ENCODE results near the gene MCM3AP. TPM values are rescaled to one million over a fixed set of nuclear protein-coding genes. Genes with fewer than 3 reads are reported as not detected.

The MCM3AP gene
- total and polyA plus RNA-seq, 9 of the 15 experiments (the other 6 are each of a cell fraction or from before 2014, with no cell fraction given), result 6.5 to 179 (median 69.6) TPM

- TF ChIP-seq AFF4 (CRISPR knock-in tag; IDR thresholded peaks at IDR 0.05) (no peak), MTA1 (IDR thresholded peaks at IDR 0.05; ENCODE audit: borderline replicate concordance) (no peak), ZNF740 (CRISPR knock-in tag; IDR thresholded peaks at IDR 0.05) (no peak), ZNF740 (tag; IDR thresholded peaks at IDR 0.05) (no peak), ZBTB34 (CRISPR knock-in tag; IDR thresholded peaks at IDR 0.05) (no peak), NBN (IDR thresholded peaks at IDR 0.05; ENCODE audit: low read depth) (0 out of 2 replicates have a peak, but pooled peaks have one; percentile 7), ILK (tag; IDR thresholded peaks at IDR 0.05; ENCODE audit: borderline replicate concordance, low read depth) (no peak), ZHX1 (conservative IDR thresholded peaks at IDR 0.05; ENCODE audit: low read length) (no peak), RUNX1 (IDR thresholded peaks at IDR 0.05; ENCODE audit: low read depth) (no peak), MED1 (CRISPR knock-in tag; IDR thresholded peaks at IDR 0.05; ENCODE audit: borderline replicate concordance) (no peak), NR1H2 (CRISPR knock-in tag; IDR thresholded peaks at IDR 0.05) (no peak), CHD2 (IDR thresholded peaks at IDR 0.05; ENCODE audit: low read depth, low read length) (no peak)
- TF ChIP-seq, protein P1, sequence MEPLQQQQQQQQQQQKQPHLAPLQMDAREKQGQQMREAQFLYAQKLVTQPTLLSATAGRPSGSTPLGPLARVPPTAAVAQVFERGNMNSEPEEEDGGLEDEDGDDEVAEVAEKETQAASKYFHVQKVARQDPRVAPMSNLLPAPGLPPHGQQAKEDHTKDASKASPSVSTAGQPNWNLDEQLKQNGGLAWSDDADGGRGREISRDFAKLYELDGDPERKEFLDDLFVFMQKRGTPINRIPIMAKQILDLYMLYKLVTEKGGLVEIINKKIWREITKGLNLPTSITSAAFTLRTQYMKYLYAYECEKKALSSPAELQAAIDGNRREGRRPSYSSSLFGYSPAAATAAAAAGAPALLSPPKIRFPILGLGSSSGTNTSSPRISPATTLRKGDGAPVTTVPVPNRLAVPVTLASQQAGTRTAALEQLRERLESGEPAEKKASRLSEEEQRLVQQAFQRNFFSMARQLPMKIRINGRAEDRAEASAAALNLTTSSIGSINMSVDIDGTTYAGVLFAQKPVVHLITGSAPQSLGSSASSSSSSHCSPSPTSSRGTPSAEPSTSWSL (CRISPR knock-in tag; IDR thresholded peaks at IDR 0.05; ENCODE audit: borderline replicate concordance), result no peak
These were observed 99.7 kb downstream of the MCM3AP start (continued) for GRCh38 chr21:46185716-46186115.

All from K562 (cell line).